GM19467 (cell line): ENCODE results near the gene CUTC.
"Not testable (repeated sequence)": the region's sequence is repeated elsewhere in the genome, so short reads cannot be mapped to it uniquely, and the experiment has no call there.

Experiments used
- ATAC-seq: cut with Tn5 transposase; IDR thresholded peaks from one replicate; pipeline ENCODE4 v1.9.1; 2021; ENCODE audit warnings: mild to moderate bottlenecking, moderate library complexity; ENCODE audit not compliant: unreplicated experiment

CUTC gene, protein sequence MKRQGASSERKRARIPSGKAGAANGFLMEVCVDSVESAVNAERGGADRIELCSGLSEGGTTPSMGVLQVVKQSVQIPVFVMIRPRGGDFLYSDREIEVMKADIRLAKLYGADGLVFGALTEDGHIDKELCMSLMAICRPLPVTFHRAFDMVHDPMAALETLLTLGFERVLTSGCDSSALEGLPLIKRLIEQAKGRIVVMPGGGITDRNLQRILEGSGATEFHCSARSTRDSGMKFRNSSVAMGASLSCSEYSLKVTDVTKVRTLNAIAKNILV

DNA sequence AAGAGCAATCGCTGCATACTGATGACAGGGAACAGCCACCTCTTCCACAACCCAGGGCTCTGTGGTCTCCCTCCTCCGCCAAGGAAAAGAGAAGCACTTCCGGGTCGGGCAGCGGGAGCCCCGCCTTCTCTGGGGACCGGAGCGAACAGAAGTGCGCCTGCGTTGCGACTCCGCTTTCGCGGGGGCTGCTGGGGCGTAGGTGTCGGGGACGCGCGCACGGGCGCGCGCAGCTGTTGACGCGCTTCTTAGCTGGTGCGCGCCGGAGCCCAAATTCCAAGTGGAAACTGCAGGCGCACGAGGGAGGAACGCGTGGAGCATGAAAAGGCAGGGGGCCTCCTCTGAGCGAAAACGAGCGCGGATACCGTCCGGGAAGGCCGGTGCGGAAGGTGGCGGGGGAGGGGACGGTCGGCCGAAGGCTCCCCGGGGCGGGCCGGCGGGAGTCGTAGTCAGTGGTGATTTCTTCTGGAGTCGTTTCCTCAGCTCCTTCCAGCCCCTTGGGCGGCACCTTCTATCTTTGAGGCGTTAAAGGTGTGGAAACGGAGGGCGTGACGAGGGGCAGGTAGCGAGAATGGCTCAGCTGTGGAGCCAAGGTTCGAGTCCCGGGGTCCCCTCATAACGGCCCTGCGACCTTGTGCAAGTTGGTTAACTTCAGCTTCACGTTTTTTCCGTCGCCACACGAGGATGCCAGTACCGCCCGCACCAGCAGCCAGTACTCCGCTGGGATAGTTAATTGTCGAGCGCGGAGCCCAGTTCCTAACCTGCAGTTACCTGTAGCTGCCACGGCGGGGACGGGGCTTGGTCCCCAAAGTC lies at the start of gene CUTC, which contains the start of gene COX15:
Gene CUTC (plus strand): TSS at position 202 of the 810 bp plus-strand sequence. CDS start 115 bp downstream, at position 317.
Gene COX15 (minus strand): TSS at position 95 of the 810 bp plus-strand sequence. CDS start 78 bp downstream, at position 17.
- ATAC-seq: peak; percentile 86

DNA sequence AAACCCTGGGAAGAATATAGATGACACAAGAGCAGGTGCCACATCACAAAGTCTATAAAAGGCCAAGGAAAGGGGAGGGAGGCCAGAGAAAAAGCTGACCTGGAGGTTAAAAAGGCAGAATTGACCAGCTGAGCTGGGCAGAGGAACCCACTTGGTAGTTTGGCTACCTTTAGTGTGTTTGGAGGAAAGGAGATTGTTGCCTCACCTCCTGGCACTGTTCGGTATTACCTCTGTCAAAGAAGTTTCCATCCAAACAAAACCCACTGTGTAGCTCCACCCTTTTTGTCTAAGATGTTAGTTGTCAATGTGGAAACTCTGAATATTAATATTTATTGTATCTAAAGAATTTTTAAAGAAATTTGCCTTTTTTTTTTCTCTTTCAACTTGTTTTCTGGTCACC lies 49.3 kb upstream of the CUTC start:
- ATAC-seq: no peak

DNA sequence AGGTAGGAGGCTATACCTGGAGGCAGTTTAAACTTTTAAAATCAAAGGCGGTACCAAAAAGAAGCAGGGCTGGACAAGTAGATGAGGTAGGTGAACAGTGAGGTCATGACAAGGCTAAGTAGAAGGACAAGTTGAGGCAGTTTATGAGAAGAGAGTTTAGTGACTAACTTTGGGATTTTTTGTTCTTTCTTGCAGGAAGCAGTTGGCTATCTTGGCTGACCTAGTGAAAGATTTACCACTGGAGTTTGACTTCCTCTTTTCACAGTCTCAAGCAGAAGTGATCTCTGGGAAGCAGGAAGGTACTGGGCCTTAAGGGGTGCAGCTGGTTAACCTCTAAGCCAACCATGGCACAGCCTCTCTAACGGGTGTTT lies 46.5 kb upstream of the CUTC start:
- ATAC-seq: peak; percentile 72

DNA sequence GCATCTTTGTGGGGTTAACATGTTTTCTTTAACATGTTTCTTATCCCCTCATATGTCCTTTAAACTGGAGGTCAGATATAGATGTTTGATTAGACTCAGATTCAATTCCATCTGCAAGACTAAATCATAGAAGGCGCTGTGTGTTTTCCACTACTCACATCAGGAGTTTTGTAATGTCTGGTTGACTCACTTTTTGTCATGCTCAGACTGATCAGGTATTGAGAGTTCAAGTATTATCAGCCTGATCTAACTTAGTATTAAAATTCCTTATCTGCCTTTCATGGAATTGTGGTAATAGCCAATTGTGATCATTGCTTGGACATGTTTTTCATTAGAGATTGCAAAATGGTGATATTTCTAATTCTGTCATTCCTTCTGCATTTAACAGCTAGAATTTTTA lies 42.6 kb upstream of the CUTC start:
- ATAC-seq: no peak

DNA sequence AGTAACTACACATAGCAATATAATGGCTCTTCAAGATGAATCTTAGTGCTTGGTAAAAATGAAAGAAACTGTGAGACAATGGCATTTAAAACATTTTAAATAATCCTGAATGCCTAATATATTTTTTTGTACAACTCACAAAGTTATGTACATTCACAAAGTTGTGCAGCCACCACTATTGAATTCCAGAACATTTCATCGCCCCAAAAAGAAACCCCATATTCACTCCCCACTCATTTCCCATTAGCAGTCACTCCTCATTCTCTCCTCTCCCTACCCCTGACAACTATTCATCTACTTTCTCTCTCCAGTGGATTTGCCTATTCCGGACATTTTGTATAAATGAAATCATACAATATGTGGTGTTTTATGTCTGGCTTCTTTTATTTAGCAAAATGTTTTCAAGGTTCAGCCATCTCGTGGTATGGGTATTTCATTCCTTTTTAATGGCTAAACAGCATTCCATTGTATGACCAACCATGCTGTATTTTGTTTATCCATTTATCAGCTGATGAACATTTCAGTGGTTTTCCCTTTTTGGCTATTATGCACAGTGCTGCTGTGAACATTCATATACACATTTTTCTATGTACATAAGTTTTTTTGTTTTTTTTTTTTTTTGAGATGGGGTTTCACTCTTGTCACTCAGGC lies 38.0 kb upstream of the CUTC start:
- no peak for ATAC-seq

DNA sequence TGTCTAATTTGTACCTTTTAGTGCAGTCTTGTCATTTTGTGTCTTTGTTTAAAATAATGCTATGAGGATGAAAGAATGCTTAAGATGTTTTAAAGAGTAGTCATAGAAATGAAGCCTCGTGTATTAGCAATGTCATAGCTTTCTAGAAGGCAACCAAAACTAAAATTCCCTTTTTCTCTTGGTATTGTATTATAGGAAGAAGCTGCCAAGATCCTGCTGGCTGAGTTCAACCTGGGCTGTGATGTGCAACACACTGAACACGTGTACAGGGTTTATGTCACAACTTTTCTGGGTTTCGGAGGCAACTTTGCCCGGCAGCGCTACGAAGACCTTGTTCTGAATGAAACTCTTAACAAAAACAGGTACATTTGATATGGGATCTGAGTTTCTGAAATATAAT lies 36.3 kb upstream of the CUTC start:
- ATAC-seq: no peak

DNA sequence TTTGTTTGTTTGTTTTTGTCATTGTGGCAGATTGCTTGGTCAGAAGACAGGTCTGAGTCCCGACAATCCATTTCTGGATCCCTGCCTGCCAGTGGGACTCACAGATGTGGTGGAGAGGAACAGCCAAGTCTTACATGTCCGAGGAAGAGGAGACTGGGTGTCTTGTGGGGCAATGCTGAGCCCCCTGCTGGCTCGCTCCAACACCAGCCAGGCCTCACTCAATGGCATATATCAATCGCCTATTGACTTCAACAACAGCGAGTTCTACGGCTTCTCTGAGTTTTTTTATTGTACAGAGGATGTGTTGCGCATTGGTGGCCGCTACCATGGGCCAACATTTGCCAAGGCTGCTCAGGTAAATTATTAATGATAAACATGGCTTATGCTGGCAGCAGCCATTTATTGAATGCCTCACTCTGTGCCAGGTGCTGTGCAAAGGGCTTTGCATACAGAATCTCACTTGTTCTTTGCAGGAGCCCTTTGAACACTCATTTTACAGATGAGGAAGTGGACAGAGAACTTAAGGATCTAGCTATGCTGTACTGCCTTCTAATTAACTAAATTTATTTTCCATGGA lies 33.4 kb upstream of the CUTC start:
- no peak for ATAC-seq

DNA sequence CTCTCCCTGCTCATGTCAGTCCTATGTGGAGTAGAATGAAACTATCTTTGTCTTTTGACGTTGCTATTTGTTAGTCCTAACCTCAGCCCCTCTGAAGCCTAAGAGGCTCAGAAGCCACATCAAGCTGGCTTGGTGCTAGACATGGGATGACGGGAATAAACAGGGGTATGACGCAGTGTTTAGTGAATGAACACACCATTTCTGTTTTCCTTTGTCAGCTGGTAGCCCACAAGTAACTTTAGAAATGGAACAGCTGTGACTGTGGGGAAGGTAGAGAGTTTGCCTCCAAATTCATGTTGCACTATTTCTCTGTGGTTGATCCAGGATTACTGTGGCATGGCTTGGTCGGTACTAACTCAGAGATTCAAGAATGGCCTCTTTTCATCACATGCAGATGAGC lies 31.4 kb upstream of the CUTC start:
- no peak for ATAC-seq

DNA sequence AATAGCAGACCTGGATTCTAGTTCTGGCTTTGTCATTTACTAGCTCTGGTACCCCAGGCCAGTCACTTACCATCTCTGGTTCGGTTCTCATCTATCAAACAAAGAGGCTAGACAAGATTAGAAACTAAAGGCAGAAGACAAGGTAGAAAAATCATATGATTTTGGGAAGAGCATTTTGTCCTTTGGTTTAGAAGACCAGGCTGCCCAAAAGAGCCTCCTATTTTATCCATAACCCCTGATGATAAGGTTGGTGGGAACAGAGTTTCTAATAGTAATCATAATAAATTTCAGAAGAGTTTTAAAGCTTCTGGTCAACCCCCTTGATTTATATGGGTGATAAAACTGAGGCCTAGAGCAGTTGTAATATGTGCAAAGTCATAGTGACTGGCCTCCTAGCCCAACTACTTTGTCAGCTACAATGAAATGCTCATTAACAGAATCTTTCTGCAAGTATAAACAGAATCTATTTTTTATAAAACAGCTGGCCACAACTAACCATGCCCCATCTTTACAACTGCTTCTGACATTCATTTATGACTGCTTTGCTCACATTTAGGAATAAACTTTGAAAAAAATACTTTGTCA lies 23.5 kb upstream of the CUTC start:
- no peak for ATAC-seq

DNA sequence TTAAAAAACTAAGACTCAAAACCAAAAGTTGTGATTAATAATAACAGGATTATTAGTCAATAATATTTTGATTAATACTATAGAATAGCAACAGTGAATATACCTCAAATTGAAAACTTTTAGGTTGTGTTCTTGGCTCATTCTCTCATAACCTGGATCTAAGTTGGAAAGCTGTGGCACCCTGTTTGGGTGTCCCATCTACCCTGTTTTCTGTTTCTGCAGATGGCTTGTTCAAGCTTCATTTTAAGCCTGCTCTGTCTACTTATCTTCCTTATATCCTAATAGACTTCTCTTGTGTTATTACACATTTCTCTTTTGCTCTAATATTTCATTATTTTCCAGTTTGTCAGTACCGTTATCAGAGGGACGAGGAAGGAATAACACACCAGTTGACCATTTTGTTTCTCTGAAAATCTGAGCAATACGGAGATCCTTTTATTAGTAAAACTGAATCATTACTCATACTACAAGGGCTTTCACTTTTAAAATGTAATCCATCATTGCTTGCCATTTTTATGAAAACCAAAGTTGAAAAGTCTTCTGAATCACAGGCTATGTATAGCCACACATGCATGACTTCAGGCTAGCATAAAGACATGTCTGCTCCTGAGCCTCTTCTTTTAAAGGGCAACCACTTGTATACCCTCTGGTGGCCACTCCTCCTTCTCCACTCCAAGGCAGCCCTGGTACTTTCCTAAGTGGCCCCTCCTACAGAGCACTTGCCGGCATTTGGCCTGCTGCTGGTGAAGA lies 22.4 kb upstream of the CUTC start:
- ATAC-seq: no peak

DNA sequence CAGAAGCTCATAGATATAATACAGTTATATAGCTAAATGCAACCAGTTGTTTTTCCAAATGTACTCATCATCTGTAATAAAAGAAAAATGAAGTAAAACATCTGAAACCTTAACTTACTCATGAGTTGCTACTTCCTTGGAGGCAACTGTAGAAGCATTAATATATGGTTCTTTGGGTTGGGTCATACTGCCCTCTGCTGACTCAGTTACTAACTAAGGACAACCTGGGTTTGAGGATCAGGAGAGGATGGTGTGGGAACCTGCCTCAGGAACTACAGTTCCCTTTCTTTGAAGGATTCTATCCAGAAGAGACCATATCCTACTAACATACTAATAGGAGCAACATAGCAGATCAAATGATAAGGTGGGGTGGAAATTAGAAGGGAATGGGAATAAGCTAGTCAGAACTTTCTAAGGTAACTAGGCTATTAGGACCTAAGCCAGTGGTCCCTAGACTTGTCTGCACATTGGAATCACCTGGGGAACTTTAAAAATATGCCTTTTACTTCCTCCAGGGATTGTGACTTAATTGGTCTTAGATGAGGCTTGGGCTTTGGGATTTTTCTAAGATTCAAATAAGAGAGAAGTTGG lies 20.8 kb upstream of the CUTC start:
- ATAC-seq: no peak

DNA sequence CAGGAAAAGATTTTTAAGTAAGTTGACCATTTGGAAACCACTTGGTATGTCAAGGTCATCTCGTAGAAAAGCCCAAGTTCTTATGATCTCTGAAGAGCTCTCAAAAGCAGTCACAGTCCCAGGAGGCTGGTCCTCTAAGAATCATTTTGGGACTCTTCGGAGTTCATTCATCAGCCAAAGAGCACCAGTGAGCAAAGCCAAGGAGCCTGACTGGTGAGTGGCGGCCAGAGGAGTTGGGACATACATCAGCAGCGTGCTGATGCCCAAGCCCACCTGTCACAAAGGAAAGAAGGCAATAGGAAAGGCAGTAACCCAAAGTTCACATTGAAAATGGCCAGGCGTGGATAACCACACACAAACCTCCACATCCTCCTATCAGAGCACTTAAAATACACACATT lies 17.6 kb upstream of the CUTC start:
- ATAC-seq: no peak

DNA sequence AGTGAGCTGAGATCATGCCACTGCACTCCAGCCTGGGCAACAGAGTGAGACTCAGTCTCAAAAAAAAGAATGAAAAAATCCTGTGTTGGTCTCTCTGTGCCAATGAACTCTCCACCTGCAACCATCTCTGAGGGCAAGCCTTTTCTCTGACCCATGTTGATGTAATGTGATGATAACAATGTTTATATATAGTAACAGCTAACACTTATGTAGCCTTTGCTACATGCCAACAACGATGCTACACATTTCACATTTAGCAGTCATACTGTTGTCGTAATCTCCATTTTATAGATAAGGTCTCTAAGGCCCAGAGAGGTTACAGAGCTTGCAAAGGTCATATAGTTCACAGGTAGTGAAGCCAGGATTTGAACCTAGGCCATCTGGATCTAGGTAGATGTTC lies 11.6 kb upstream of the CUTC start:
- no peak for ATAC-seq

DNA sequence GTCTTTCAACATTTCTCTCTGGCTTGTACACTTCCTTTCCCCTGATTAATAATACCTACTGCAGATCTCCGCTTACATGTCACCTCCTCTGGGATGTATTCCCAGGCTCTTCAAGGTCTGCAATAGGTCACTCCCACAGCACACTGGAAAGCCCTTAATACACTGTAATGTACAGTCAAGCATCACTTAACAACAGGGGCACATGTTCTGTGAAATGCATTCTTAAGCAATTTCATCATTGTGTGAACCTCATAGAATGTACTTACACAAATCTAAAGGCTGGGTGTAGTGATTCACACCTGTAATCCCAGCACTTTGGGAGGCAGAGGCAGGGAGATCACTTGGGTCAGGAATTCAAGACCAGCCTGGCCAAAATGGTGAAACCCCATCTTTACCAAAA lies 2.0 kb upstream of the CUTC start:
- no peak for ATAC-seq

DNA sequence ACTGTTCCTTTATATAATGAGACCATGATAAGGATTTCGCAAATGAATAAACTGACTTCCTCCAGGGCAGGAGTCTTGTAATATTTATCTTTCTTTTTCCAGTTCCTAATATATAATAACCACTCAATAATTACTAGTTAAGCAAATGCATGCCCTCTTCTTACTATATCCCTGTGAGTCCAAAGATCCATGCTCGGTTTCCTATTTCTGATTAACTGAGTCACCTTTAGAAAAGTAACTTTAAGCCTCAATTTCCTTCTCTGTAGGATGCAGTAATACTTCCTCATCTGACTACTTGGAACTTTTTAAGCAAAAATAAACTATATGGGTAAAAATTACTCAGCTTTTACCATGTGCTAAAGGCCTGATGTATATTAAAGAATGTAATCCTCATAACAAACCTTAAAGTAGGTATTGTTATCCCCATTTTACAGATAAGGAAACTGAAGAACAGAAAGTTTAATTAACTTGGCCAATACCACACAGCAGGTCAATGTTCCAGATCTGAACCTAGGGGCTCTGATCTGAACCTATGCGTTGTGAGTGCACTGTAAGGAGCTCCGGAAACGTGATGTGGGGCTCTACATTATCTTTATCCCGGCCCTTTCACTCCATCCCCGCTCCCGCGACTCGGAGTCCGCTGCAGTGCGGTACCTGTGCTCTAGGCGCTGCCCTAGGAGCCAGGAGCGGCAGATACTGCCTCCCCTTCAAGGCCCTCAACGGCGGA lies 565 bp upstream of the CUTC start:
- ATAC-seq: no peak

DNA sequence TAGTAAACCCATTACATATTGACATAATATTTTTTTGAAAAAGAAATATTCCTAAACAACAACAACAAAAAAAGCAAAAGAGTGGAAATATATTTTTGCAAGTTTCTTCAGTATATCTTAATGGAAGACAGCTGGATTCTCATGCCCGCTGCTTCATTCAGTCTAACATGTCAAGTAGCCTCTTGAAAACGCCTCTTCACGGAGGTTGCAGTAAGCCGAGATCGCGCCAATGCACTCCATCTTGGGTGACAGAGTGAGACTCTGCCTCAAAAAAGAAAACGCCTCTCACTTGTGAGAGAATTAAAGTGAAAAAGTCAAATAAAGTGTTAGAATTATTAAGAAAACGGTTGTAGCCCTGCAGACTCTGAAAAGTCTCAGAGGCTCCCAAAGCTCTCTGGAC lies 1.3 kb downstream of the CUTC start:
- no peak for ATAC-seq

DNA sequence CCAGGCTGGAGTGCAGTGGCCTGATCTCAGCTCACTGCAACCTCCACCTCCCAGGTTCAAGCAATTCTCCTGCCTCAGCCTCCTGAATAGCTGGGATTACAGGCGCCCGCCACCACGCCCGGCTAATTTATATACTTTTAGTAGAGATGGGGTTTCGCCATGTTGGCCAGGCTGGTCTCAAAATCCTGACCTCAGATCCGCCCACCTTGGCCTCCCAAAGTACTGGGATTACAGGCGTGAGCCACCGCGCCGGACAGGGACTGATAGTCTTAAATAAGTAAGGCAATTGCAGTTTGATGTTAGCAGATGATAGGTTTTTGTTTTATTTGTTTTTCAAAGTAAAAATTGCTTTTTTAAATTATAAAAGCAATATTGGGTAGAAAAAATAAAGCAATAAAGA lies 2.1 kb downstream of the CUTC start:
- not testable (repeated sequence) for ATAC-seq

DNA sequence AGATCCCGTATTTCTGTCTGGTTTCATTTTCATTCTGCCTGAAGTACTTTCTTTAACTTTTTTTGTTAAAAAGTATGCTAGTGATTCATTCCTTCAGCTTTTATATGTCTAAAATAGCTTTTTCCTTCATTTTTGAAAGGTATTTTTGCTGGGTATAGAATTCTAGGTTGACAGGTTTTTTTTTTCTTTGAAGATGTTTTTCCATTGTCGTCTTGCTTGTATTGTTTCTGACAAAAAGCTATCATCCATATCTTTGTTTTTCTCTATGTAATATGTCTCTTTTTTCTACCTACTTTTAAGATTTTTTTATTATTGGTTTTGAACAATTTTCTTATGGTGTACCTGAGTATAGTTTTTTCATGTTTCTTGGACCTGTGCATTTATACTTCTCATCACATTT lies 8.2 kb downstream of the CUTC start:
- ATAC-seq: no peak

DNA sequence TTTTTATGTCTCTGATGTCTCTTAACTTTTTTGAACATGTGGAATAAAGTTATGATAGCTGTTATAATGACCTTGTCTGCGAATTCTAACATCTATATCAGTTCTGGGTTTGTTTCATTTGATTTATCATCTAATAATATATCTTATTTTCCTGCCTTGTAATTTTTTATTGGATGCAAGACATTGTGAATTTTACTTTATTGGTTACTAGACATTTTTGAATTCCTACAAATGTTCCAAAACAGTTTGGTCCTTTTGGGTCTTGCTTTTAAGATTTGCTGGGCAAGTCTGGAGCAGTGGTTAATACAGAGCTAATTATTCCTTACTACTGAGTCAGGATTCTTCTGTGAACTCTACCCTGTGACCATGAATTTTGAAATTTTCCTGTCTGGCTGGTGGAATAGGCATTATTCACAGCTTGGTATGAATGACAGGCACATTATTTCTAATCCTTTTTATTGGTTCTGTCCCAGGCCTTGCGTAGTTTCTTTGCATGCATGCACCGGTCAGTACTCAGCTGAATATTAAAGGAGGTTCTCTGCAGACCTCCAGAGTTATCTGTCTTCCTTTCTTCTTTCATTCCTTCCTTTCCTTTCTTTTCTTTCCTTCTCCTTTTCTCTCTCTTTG lies 9.0 kb downstream of the CUTC start:
- ATAC-seq: no peak
